Endothelial cell of umbilical vein (primary cell): Measurements from ENCODE around the gene SYNJ2BP. TPM values are rescaled to one million over a fixed set of nuclear protein-coding genes. Genes with fewer than 3 reads are reported as not detected.

ENCODE experiments used
- BruUV-seq: library from RNA; stranded (reverse); fragments of 400-500 nt; replicated peaks from 2 replicates; lab custom pipeline; 2021; lab: Mats Ljungman, UMichigan
- CTCF ChIA-PET: fragments of 300-600, 350-600 bp; sonication (Branson Sonifier 250); formaldehyde crosslinking; loops from one replicate; lab custom pipeline; 2021; ENCODE audit warnings: antibody characterized with exemption, inconsistent platforms; lab: Charles Lee
- POLR2A ChIA-PET: fragments of 300-600, 350-600 bp; sonication (Branson Sonifier 250); formaldehyde crosslinking; loops from one replicate; lab custom pipeline; 2021; ENCODE audit warnings: antibody characterized with exemption, inconsistent platforms; lab: Charles Lee
- DNase-seq: peaks from one replicate; pipeline ENCODE4 v3.0.0-alpha.2; 2011; ENCODE audit warnings: low read depth, low spot score
- FAIRE-seq: peaks from 2 replicates; lab custom pipeline; 2011; peaks lifted over from hg19 to GRCh38; lab: Jason Lieb, UNC
- H2AFZ ChIP-seq: 2 replicates; pipeline ENCODE4 v1.6.0; 2012; ENCODE audit warnings: low read depth, low read length, control low read depth, inconsistent platforms
- H3K27ac ChIP-seq: 2 replicates; pipeline ENCODE4 v1.5.1; 2011; ENCODE audit warnings: low read depth, mild to moderate bottlenecking, control low read depth, low read length, moderate library complexity; ENCODE audit not compliant: insufficient read depth
- H3K27me3 ChIP-seq, 2 experiments: 2 replicates each; pipeline versions ENCODE4 v1.6.0 to v1.6.1; 2011; ENCODE audit warnings: low read length in 2 of 2, mixed read lengths in 1 of 2; ENCODE audit not compliant: control insufficient read depth in 2 of 2, insufficient read depth in 2 of 2
- H3K36me3 ChIP-seq, 2 experiments: 2 replicates in 1 of 2; 3 replicates in 1 of 2; pipeline ENCODE4 v1.5.1; 2011; ENCODE audit warnings: low read length in 2 of 2, mild to moderate bottlenecking in 1 of 2, moderate library complexity in 1 of 2; ENCODE audit not compliant: control insufficient read depth in 2 of 2, insufficient read depth in 2 of 2; ENCODE audit errors: extremely low read depth in 1 of 2
- H3K4me1 ChIP-seq: 3 replicates; pipeline ENCODE4 v1.5.1; 2011; ENCODE audit warnings: mild to moderate bottlenecking, low read length; ENCODE audit not compliant: control insufficient read depth, insufficient read depth; ENCODE audit errors: extremely low read depth
- H3K4me2 ChIP-seq: 2 replicates; pipeline ENCODE4 v1.6.1; 2011; ENCODE audit warnings: low read length, control low read depth, mixed read lengths; ENCODE audit not compliant: insufficient read depth
- H3K4me3 ChIP-seq, 3 experiments: fragments of 200-600 bp in 1 of 3; sonication (generic), shearing (Covaris generic) in 1 of 3; replicated peaks in 1 of 3; 2 replicates each; pipeline ENCODE4 v1.5.1; 2011 to 2016; ENCODE audit warnings: control low read depth in 3 of 3, low read length in 3 of 3, mild to moderate bottlenecking in 2 of 3, inconsistent platforms in 1 of 3, low read depth in 1 of 3, moderate library complexity in 1 of 3; ENCODE audit not compliant: insufficient read depth in 1 of 3
- H3K79me2 ChIP-seq: 2 replicates; pipeline ENCODE4 v1.6.0; 2012; ENCODE audit warnings: low read length, inconsistent platforms; ENCODE audit not compliant: control insufficient read depth, insufficient read depth
- H3K9ac ChIP-seq: replicated peaks from 2 replicates; pipeline ENCODE3; 2011; ENCODE audit warnings: low read length, control low read depth; ENCODE audit not compliant: insufficient read depth; ENCODE audit errors: extremely low read depth
- H3K9me1 ChIP-seq: replicated peaks from 3 replicates; pipeline ENCODE4 v1.6.0; 2011; ENCODE audit warnings: mild to moderate bottlenecking, low read length; ENCODE audit not compliant: control insufficient read depth, insufficient read depth; ENCODE audit errors: extremely low read depth
- H3K9me3 ChIP-seq: replicated peaks from 2 replicates; pipeline ENCODE4 v1.5.1; 2012; ENCODE audit warnings: low read length, inconsistent platforms; ENCODE audit not compliant: control insufficient read depth, insufficient read depth
- H4K20me1 ChIP-seq: replicated peaks from 2 replicates; pipeline ENCODE3; 2011; ENCODE audit warnings: mild to moderate bottlenecking, low read length; ENCODE audit not compliant: control insufficient read depth, insufficient read depth; ENCODE audit errors: extremely low read depth
- EZH2 ChIP-seq: IDR thresholded peaks from 2 replicates; pipeline ENCODE4 v1.6.1; 2012; ENCODE audit warnings: borderline replicate concordance, low read depth, mild to moderate bottlenecking, moderate library complexity, low read length, inconsistent platforms; ENCODE audit not compliant: severe bottlenecking
- FOS ChIP-seq: IDR thresholded peaks from 2 replicates; pipeline ENCODE4 v1.6.1; 2011; ENCODE audit warnings: mild to moderate bottlenecking, low read length, moderate library complexity, borderline replicate concordance; ENCODE audit not compliant: insufficient read depth
- GATA2 ChIP-seq: IDR thresholded peaks from 2 replicates; pipeline ENCODE4 v1.7.0; 2011; ENCODE audit warnings: low read depth, mild to moderate bottlenecking, moderate library complexity, mixed read lengths, low read length; ENCODE audit not compliant: insufficient read length, insufficient read depth
- JUN ChIP-seq: IDR thresholded peaks from 2 replicates; pipeline ENCODE4 v1.6.1; 2011; ENCODE audit warnings: borderline replicate concordance, low read depth; ENCODE audit not compliant: insufficient read length, insufficient read depth
- MAX ChIP-seq: IDR thresholded peaks from 2 replicates; pipeline ENCODE4 v1.6.1; 2011; ENCODE audit not compliant: insufficient read depth, insufficient read length
- MYC ChIP-seq: IDR thresholded peaks from one replicate; pipeline ENCODE4 v1.6.1; 2011; ENCODE audit warnings: mild to moderate bottlenecking, low read depth, low read length
- POLR2A ChIP-seq: IDR thresholded peaks from 2 replicates; pipeline ENCODE4 v1.6.1; 2012; ENCODE audit warnings: low read depth, mild to moderate bottlenecking, control low read depth, low read length
- POLR2AphosphoS5 ChIP-seq: IDR thresholded peaks from 2 replicates; pipeline ENCODE4 v1.6.1; 2012; ENCODE audit warnings: low read depth, mild to moderate bottlenecking, control low read depth, low read length, moderate library complexity; ENCODE audit not compliant: insufficient read depth
- dilution Hi-C: fragments of 300-500 bp; cut with MboI; formaldehyde crosslinking; loops from one replicate; pipeline ENCODE4 v1.15.0; 2019; ENCODE audit warnings: low sequenced_read_pairs; ENCODE audit not compliant: extremely low pct_ligation_motif_present
- intact Hi-C: fragments of 100-400 bp; cut with micrococcal nuclease; formaldehyde crosslinking; loops from one replicate; pipeline ENCODE4 v1.10.0; 2022
- polyA plus RNA-seq, 4 experiments: library from polyadenylated mRNA; depleted of rRNA in 3 of 4; stranded (reverse) in 3 of 4; unstranded in 1 of 4; fragments of >200 nt; gene quantifications; 2 replicates each; pipeline versions ENCODE4 v1.2.1 to v1.2.3, GENCODE V29; 2011 to 2012; ENCODE audit warnings: missing spikeins in 1 of 4
- total RNA-seq: library from RNA; stranded (reverse); gene quantifications from 2 replicates; pipeline ENCODE4 v1.2.3, GENCODE V29; 2021
- TF ChIP-seq, protein P1 (sequence below), 2 donors: IDR thresholded peaks; 1 replicate in 1 of 2; 2 replicates in 1 of 2; pipeline ENCODE4 v1.5.1; 2011; ENCODE audit warnings: low read length in 2 of 2, mild to moderate bottlenecking in 2 of 2, moderate library complexity in 2 of 2, control low read depth in 1 of 2, inconsistent platforms in 1 of 2, low read depth in 1 of 2; ENCODE audit not compliant: insufficient read depth in 1 of 2; ENCODE audit errors: extremely low read depth in 1 of 2

The SYNJ2BP gene
- total and polyA plus RNA-seq, 2 donors (not counting 3 experiments of a cell fraction or from before 2014, with no cell fraction given): 13.1 to 26.9 TPM

- CTCF ChIA-PET: no interaction called here
Observed at GRCh38 chr14:70391493-70392391, 25.1 kb downstream of the SYNJ2BP start.

More at GRCh38 chr14:70391493-70392391, 25.1 kb downstream of the SYNJ2BP start:
- Histone ChIP-seq H3K79me2 (no peaks in the 10 kb centered on the region), H3K9me3 (no peaks in the 10 kb centered on the region), H4K20me1 (no peaks in the 10 kb centered on the region), H3K4me3 (no peak overlapping the region), H3K36me3 (no peaks in the 10 kb centered on the region), H3K4me2 (no peak overlapping the region), H3K4me1 (no peaks in the 10 kb centered on the region), H3K9ac (no peak overlapping the region), H3K9me1 (no peaks in the 10 kb centered on the region), H2AFZ (no peak overlapping the region), H3K27me3 (no peaks in the 10 kb centered on the region), H3K27ac (no peak overlapping the region)
- BruUV-seq: no TSS peak
- no peak for DNase-seq
- POLR2A ChIA-PET: no interaction called here
- no peak for TF ChIP-seq JUN
- no peak for TF ChIP-seq MYC
- no peak for TF ChIP-seq POLR2AphosphoS5
- no peak for TF ChIP-seq POLR2A
- TF ChIP-seq EZH2: no peak
- TF ChIP-seq FOS: no peak
- TF ChIP-seq, protein P1, sequence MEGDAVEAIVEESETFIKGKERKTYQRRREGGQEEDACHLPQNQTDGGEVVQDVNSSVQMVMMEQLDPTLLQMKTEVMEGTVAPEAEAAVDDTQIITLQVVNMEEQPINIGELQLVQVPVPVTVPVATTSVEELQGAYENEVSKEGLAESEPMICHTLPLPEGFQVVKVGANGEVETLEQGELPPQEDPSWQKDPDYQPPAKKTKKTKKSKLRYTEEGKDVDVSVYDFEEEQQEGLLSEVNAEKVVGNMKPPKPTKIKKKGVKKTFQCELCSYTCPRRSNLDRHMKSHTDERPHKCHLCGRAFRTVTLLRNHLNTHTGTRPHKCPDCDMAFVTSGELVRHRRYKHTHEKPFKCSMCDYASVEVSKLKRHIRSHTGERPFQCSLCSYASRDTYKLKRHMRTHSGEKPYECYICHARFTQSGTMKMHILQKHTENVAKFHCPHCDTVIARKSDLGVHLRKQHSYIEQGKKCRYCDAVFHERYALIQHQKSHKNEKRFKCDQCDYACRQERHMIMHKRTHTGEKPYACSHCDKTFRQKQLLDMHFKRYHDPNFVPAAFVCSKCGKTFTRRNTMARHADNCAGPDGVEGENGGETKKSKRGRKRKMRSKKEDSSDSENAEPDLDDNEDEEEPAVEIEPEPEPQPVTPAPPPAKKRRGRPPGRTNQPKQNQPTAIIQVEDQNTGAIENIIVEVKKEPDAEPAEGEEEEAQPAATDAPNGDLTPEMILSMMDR (IDR thresholded peaks at IDR 0.05; ENCODE audit: extremely low read depth in 1 of 2, insufficient read depth in 1 of 2, low read depth in 1 of 2, low read length in 2 of 2): no peak
- no peak for TF ChIP-seq MAX
- no peak for TF ChIP-seq GATA2
- FAIRE-seq: no peak
- intact Hi-C loops (no loop called here), dilution Hi-C loops (no loop called here)
